Endothelial cell of umbilical vein (primary cell): Measurements from ENCODE around the gene ANKUB1.

Experiments
- CTCF ChIP-seq, 2 donors: IDR thresholded peaks; 1 replicate in 1 of 2; 2 replicates in 1 of 2; pipeline ENCODE4 v1.5.1; 2011; ENCODE audit warnings: low read length in 2 of 2, mild to moderate bottlenecking in 2 of 2, moderate library complexity in 2 of 2, control low read depth in 1 of 2, inconsistent platforms in 1 of 2, low read depth in 1 of 2; ENCODE audit not compliant: insufficient read depth in 1 of 2; ENCODE audit errors: extremely low read depth in 1 of 2
- EZH2 ChIP-seq: IDR thresholded peaks from 2 replicates; pipeline ENCODE4 v1.6.1; 2012; ENCODE audit warnings: borderline replicate concordance, low read depth, mild to moderate bottlenecking, moderate library complexity, low read length, inconsistent platforms; ENCODE audit not compliant: severe bottlenecking
- FOS ChIP-seq: IDR thresholded peaks from 2 replicates; pipeline ENCODE4 v1.6.1; 2011; ENCODE audit warnings: mild to moderate bottlenecking, low read length, moderate library complexity, borderline replicate concordance; ENCODE audit not compliant: insufficient read depth
- JUN ChIP-seq: IDR thresholded peaks from 2 replicates; pipeline ENCODE4 v1.6.1; 2011; ENCODE audit warnings: borderline replicate concordance, low read depth; ENCODE audit not compliant: insufficient read length, insufficient read depth
- MAX ChIP-seq: IDR thresholded peaks from 2 replicates; pipeline ENCODE4 v1.6.1; 2011; ENCODE audit not compliant: insufficient read depth, insufficient read length
- MYC ChIP-seq: IDR thresholded peaks from one replicate; pipeline ENCODE4 v1.6.1; 2011; ENCODE audit warnings: mild to moderate bottlenecking, low read depth, low read length
- POLR2A ChIP-seq: IDR thresholded peaks from 2 replicates; pipeline ENCODE4 v1.6.1; 2012; ENCODE audit warnings: low read depth, mild to moderate bottlenecking, control low read depth, low read length
- POLR2AphosphoS5 ChIP-seq: IDR thresholded peaks from 2 replicates; pipeline ENCODE4 v1.6.1; 2012; ENCODE audit warnings: low read depth, mild to moderate bottlenecking, control low read depth, low read length, moderate library complexity; ENCODE audit not compliant: insufficient read depth

- TF ChIP-seq CTCF (IDR thresholded peaks at IDR 0.05; ENCODE audit: extremely low read depth in 1 of 2, insufficient read depth in 1 of 2, low read depth in 1 of 2, low read length in 2 of 2) (peak in 1 of 2 donors; percentile 17), POLR2AphosphoS5 (peak; percentile 87), JUN (no peak), FOS (peak; percentile 24), EZH2 (no peak), POLR2A (peak; percentile 86), MAX (no peak), MYC (no peak)
Measured at GRCh38 chr3:149752051-149752787, 40.1 kb downstream of the ANKUB1 start, which contains the start of gene COMMD2.
